Ovary (tissue), 9 donors: ENCODE results near the gene LITAF. TPM values are rescaled to one million over a fixed set of nuclear protein-coding genes. Genes with fewer than 3 reads are reported as not detected.

Experiments used
- DNase-seq, 5 donors: peaks; one replicate each; pipeline ENCODE4 v3.0.0-alpha.2; 2019 to 2020
- H3K27ac ChIP-seq, 2 donors: fragments of 200-600 bp; one replicate each; pipeline versions ENCODE4 v1.5.1 to v1.8.0; 2019 to 2022
- H3K27me3 ChIP-seq: fragments of 200-600 bp; one replicate; pipeline ENCODE4 v1.8.0; 2022
- H3K36me3 ChIP-seq: fragments of 200-600 bp; sonication (generic); one replicate; pipeline ENCODE4 v1.5.1; 2019
- H3K4me1 ChIP-seq: one replicate; pipeline ENCODE4 v1.8.1; 2013; ENCODE audit warnings: mild to moderate bottlenecking, moderate library complexity; ENCODE audit not compliant: insufficient read depth
- H3K4me3 ChIP-seq: fragments of 200-600 bp; sonication (generic); one replicate; pipeline ENCODE4 v1.5.1; 2017
- H3K9me3 ChIP-seq, 2 donors: fragments of 200-600 bp in 1 of 2; sonication (generic) in 1 of 2; one replicate each; pipeline versions ENCODE4 v1.5.1 to v1.8.1; 2013 to 2019; ENCODE audit warnings: mild to moderate bottlenecking in 1 of 2, moderate library complexity in 1 of 2
- EP300 ChIP-seq: sonication (generic); formaldehyde crosslinking; IDR thresholded peaks from one replicate; pipeline ENCODE4 v1.6.1; 2017; ENCODE audit warnings: antibody characterized with exemption
- POLR2A ChIP-seq: fragments of 450-650 bp; IDR thresholded peaks from one replicate; pipeline ENCODE4 v1.6.1; 2017; ENCODE audit warnings: antibody characterized with exemption, mild to moderate bottlenecking, moderate library complexity
- WGBS, 3 donors: extraction: QIAGEN DNeasy Blood & Tissue Kit in 1 of 3; methylation state at CpG; one replicate each; pipeline versions ENCODE4 v1.1.5 to v1.1.7; 2013 to 2017; 5-methylcytosine and 5-hydroxymethylcytosine counted together
- intact Hi-C, 4 donors: fragments of 100-400 bp; cut with DNase I; formaldehyde crosslinking; loops; one replicate each; pipeline versions ENCODE4 v1.11.0 to v1.15.1; 2022 to 2023
- polyA plus RNA-seq, 2 donors: library from polyadenylated mRNA; stranded (reverse); fragments of 200-250 nt in 1 of 2; fragments of 350-450 nt in 1 of 2; fragmentation: Illumina TruSeq in 1 of 2; extraction: RNeasy Lipid Tissue Mini Kit (QIAGEN cat#74804) in 1 of 2; gene quantifications; one replicate each; pipeline ENCODE4 v1.2.3, GENCODE V29; 2013 to 2014
- total RNA-seq, 7 donors: library from RNA; depleted of rRNA in 2 of 7; stranded (reverse); fragments of >200 nt in 2 of 7; fragmentation: NEBNext Ultra II Directional in 3 of 7; extraction: Animal tissue kit (Norgen Biotek cat#: 25700) in 3 of 7; gene quantifications; one replicate each; pipeline versions ENCODE4 v1.1.0 to v1.2.4, GENCODE V29; 2016 to 2023
- TF ChIP-seq, protein P1 (sequence below), 3 donors: fragments of 450-650 bp in 2 of 3; fragments of 200-600 bp in 1 of 3; IDR thresholded peaks; one replicate each; pipeline versions ENCODE4 v1.5.1 to v1.8.0; 2016 to 2022; ENCODE audit warnings: antibody characterized with exemption in 3 of 3, mild to moderate bottlenecking in 1 of 3
- donor health status: DM: no; HTN: no; CAD: no; lungs with moderate emphysema.
- donor health status: DM: no; HTN: no; CAD: no.
- donor health status: Bipolar disorder and iron deficiency.
- donor health status: DM: yes; HTN: yes; CAD: no.
- donor health status: DM: no; HTN: no; CAD: no.
- donor health status: DM: yes; HTN: yes; CAD: no.

The LITAF gene
- total and polyA plus RNA-seq, 9 donors, result 39.7 to 169 (median 105) TPM

DNA sequence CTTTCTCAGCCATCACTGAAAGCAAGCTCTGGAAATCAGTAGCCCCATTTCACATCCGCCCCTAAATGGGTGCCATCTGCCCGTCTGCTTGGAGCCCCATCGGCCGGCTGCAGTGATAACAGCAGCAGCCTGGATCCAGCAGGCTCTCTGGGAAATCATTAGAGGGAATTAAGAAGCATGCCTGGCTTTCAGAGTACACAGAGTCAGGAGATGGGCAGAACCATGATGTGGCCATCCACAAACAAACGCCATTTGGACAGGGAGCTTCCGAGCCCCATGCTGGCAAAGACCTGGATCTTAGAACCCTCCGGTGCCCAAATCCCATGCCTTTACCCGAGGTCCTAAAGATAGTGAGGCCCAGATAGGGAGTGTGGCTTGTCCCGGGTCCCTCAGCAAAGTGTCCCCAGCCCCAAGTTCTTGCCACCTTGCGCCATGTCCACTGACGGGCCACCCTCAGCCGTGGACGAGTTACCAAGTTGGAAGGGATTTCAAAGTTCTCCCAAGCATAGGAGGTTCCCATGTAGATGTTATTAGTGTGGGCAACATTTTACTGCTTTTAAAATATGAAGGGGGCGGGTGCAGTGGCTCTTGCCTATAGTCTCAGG is 1.0 kb upstream of the LITAF start:
- Histone ChIP-seq H3K4me1 (peaks cover 3% of the 10 kb centered on the region), H3K27me3 (no peaks in the 10 kb centered on the region), H3K9me3 (no peaks in the 10 kb centered on the region), H3K36me3 (no peaks in the 10 kb centered on the region), H3K4me3 (peak overlapping the region; percentile 86), H3K27ac (peak overlapping the region; percentile 88)
- no peak for DNase-seq
- intact Hi-C loops, result loop anchor here in 2 of 4 donors (5.0 kb wide), 2 partner anchors 45 to 55 kb away; no protein-coding TSS in a partner anchor
- TF ChIP-seq, protein P1, sequence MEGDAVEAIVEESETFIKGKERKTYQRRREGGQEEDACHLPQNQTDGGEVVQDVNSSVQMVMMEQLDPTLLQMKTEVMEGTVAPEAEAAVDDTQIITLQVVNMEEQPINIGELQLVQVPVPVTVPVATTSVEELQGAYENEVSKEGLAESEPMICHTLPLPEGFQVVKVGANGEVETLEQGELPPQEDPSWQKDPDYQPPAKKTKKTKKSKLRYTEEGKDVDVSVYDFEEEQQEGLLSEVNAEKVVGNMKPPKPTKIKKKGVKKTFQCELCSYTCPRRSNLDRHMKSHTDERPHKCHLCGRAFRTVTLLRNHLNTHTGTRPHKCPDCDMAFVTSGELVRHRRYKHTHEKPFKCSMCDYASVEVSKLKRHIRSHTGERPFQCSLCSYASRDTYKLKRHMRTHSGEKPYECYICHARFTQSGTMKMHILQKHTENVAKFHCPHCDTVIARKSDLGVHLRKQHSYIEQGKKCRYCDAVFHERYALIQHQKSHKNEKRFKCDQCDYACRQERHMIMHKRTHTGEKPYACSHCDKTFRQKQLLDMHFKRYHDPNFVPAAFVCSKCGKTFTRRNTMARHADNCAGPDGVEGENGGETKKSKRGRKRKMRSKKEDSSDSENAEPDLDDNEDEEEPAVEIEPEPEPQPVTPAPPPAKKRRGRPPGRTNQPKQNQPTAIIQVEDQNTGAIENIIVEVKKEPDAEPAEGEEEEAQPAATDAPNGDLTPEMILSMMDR (IDR thresholded peaks at IDR 0.05), result no peak
- no peak for TF ChIP-seq EP300
- no peak for TF ChIP-seq POLR2A
- 73 to 79% (median 78%) methylated on average over 14 of the region's 14 CpGs for WGBS, 3 donors

DNA sequence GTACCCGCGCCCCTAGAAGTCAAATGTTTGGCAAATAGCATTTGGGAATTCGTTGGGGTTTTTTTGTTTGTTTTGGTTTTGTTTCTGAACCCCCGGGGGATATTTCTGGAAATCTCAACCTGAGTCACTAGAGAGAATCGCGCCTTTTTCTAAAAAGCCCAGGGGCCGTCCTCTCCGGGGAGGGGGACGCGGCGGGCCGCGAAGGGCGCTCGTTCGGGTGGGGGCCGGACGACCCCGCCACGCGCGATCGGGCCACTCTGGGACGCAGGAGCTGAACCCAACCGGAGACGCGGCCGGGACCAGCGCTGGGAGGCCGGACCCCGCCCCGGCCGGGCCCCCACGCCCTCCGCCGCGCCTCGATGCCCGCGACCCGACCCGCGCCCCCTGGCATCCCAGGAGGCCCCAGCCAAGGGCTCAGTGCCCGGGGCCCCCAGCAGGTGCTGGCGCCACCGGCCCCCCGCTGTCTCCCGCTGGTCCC is 302 bp downstream of the LITAF start:
- Histone ChIP-seq H3K27me3 (no peaks in the 10 kb centered on the region), H3K4me3 (peak overlapping the region; percentile 86), H3K9me3 (no peaks in the 10 kb centered on the region), H3K27ac (peak overlapping the region; percentile 88), H3K4me1 (peaks cover 3% of the 10 kb centered on the region), H3K36me3 (no peaks in the 10 kb centered on the region)
- intact Hi-C loops, result loop anchor here in 2 of 4 donors (5.0 kb wide), 2 partner anchors 46 to 56 kb away; no protein-coding TSS in a partner anchor
- no peak for TF ChIP-seq EP300
- no peak for TF ChIP-seq POLR2A
- TF ChIP-seq, protein P1 (IDR thresholded peaks at IDR 0.05), result no peak
- WGBS, 3 donors, result 1 to 3% (median 1%) methylated on average over 32 to 48 of the region's 48 CpGs
- no peak for DNase-seq

DNA sequence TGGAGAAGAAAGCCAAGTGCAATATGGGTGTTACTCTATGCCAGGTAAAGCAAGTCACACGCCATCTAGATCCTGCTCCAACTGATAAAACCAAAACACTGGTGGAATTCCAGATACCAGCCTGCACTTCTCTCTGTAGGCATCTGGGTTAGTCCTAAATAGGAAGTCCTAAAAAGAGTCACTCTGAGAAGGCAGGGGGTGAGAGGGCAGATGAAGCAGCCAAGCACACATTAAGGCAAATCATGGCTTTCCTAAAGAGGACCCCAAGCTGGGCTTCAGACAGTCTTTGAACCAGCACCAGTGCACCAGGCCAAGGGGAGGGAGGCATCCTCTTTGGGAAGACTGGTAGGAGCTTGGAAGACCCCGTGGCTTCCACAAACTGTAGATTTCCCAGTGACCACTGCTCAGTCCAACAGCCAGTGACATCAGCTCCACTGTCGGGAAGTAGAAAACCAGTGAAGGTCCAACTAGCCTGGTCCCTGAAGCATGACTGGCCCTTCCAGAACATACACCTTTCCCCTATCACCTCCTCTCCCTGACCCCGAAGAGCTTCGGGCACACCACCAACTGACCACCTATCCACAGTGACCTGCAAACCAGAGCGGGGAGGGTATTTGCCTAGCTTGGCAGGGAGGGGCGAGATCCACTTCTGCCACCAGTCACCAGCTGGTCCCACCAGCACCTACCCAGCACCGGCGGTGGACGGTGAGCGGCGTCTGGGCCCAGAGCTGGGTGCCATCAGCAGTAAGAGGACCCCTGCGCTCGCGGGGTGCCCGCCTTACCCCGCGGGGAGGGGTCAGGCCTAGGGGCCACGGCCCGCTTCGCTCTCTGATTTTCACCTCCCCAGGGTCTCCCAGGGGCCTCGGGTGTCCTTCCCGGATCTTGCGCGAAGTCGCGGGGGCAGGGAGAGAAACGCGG is 1.0 kb downstream of the LITAF start:
- TF ChIP-seq, protein P1 (IDR thresholded peaks at IDR 0.05), result no peak
- Histone ChIP-seq H3K9me3 (no peaks in the 10 kb centered on the region), H3K36me3 (no peaks in the 10 kb centered on the region), H3K27me3 (no peaks in the 10 kb centered on the region), H3K4me3 (peak overlapping the region; percentile 86), H3K27ac (peak overlapping the region; percentile 88), H3K4me1 (peaks cover 3% of the 10 kb centered on the region)
- intact Hi-C loops, result loop anchor here in 2 of 4 donors (5.0 kb wide), 2 partner anchors 47 to 57 kb away; no protein-coding TSS in a partner anchor
- peak; percentile 43 to 59 (median 45) for DNase-seq
- 16 to 20% (median 17%) methylated on average over 17 to 29 of the region's 29 CpGs for WGBS, 3 donors

DNA sequence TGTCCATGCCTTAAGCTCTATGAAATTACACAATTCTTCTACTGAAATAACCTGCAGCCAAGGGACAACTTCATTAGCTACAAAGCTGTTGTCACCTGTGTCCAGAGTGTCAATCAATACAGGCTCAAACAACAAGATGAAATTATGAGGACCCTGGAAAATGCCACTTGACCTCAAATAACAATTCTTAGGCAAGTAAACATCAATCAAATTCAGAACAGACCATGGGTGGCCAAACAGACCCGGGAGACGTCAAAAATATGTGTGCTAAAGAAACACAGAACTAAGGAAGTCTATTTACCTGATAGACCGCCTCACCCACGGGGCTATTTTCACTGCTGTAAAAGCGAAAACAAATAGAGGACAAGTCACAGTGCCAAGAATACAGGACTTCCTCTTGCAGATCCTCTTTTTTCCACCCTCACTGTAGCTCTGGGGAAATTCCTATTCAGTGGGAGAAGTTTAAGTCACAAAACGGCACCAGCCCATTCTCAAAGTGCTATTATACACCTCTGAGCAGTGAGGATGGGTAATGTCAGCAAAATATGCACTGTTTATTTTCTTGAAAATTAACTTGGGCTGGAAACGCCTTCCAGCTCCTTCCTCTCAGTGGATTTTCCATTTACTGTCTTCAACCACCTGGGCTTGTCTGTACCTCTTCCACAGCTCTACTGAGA is 2.7 kb downstream of the LITAF start:
- intact Hi-C loops, result no loop called here
- peaks cover 4% of the 10 kb centered on the region for H3K4me1 ChIP-seq
- 45 to 66% (median 59%) methylated on average over 7 of the region's 7 CpGs for WGBS, 3 donors
- H3K27ac ChIP-seq, result no peak overlapping the region
- DNase-seq, result peak in 1 of 5 donors; percentile 1
- H3K4me3 ChIP-seq, result no peak overlapping the region
- no peaks in the 10 kb centered on the region for H3K9me3 ChIP-seq
- TF ChIP-seq EP300, result no peak
- TF ChIP-seq, protein P1 (IDR thresholded peaks at IDR 0.05), result no peak
- TF ChIP-seq POLR2A, result no peak
- H3K36me3 ChIP-seq, result no peaks in the 10 kb centered on the region
- H3K27me3 ChIP-seq, result no peaks in the 10 kb centered on the region
